Stimulated activated naive CD8-positive, alpha-beta T cell treated with anti-CD3 and anti-CD28 coated beads, Interleukin-15, Interleukin-2, amounts not matched to agents 100 ng/mL and 50 ng/mL, for 24 hours (primary cell): Measurements from ENCODE around the gene MYO7B.
"Not testable (repeated sequence)": the region's sequence is repeated elsewhere in the genome, so short reads cannot be mapped to it uniquely, and the experiment has no call there.

Source experiments
- H3K27ac Mint-ChIP-seq: one replicate; pipeline ENCODE4 v1.8.0; 2021; ENCODE audit warnings: mild to moderate bottlenecking, mixed read lengths
- H3K27me3 Mint-ChIP-seq: one replicate; pipeline ENCODE4 v1.8.0; 2021; ENCODE audit warnings: mixed read lengths
- H3K36me3 Mint-ChIP-seq: one replicate; pipeline ENCODE4 v1.8.0; 2021; ENCODE audit warnings: low read depth, mixed read lengths
- H3K4me1 Mint-ChIP-seq: one replicate; pipeline ENCODE4 v1.8.0; 2021; ENCODE audit warnings: low read depth, mixed read lengths
- H3K4me3 Mint-ChIP-seq: one replicate; pipeline ENCODE4 v1.8.0; 2021; ENCODE audit warnings: mild to moderate bottlenecking, mixed read lengths
- H3K9me3 Mint-ChIP-seq: one replicate; pipeline ENCODE4 v1.8.0; 2021; ENCODE audit warnings: mixed read lengths

Gene MYO7B

DNA sequence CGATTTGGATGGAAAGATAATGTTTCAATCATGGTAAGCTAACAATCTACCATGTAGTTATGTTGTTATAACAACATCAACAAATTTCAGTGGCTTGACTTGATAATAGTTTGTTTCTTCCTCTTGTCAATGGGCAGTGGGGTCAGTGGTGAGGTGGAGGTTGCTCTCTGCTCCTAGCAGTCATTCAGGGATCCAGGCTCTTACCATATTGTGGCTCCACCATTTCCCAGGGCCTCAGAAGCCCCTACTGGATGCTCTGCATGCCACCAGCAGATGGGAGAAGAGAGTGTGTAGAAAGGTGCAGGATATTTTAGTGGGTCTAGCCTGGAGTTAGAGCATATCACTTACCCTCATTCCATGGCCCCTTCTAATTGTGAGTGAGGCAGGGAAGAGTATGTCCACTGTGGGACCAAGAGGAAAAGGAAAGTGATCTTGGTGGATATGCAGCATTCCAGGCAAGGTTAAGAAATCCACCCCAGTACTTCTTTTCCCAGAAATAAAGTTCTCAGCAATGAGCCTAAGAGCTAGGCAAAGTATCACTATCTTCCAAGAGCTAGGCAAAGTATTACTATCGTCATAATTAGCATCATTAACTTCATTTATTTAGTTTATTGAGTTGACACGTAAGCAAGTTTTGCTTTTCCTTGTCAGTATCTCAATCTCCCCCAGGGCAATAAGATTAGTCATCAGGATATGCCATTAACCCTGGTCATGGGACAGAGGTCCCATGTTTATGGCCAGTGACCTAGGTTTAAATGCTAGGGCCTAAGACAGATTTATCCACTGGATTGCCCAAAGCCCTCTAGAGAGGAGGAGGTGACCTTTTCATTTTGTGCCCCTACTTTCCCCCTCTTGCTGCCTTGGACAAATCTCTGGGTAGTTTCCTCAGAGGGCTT, 5.0 kb upstream of the MYO7B start:
- Mint-ChIP-seq H3K27ac (no peak overlapping the region), H3K27me3 (no peaks in the 10 kb centered on the region), H3K4me1 (peaks cover 14% of the 10 kb centered on the region), H3K4me3 (no peak overlapping the region), H3K36me3 (no peaks in the 10 kb centered on the region), H3K9me3 (no peaks in the 10 kb centered on the region)

DNA sequence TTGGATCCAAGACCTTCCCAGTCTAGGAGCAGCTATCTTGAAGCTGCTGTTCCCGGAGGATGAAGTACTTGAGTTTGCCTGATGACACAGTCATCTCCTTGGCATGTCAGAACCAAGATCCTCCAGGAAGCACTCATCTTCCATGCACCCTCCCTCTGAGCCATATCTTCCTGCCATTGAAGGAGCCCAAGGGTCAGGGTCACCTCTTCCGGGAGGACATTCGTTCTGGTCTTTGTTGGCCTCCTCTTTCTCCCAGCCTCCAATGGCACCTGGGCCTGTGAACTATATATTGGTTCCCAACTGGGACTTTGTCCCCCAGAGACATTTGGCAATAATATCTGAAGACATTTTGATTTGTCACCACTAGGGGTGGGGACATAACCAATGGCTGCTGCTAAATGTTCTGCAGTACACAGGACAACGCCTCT, 4.2 kb upstream of the MYO7B start:
- Mint-ChIP-seq H3K4me3 (no peak overlapping the region), H3K27ac (no peak overlapping the region), H3K27me3 (no peaks in the 10 kb centered on the region), H3K4me1 (peaks cover 11% of the 10 kb centered on the region), H3K36me3 (no peaks in the 10 kb centered on the region), H3K9me3 (no peaks in the 10 kb centered on the region)

DNA sequence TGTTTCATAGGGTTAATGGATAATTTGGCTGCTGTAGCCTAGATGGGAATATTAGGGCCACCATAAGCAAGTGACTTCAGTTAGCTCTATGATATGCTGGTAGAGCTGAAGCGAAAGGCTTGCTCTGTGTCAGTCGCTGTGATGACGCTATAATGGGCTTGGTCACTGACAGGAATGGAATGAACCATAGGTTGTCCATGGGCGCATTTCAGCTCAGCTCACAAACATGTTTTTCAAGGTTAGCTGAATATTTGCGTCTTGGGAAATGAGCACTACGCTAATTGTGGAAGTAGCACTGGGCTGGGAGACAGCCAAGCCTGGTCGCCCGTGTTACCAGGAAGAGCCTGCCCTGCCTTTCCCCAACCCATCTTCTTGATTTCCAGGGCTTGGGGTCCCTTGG, 3.2 kb upstream of the MYO7B start:
- Mint-ChIP-seq H3K36me3 (no peaks in the 10 kb centered on the region), H3K27me3 (no peaks in the 10 kb centered on the region), H3K9me3 (no peaks in the 10 kb centered on the region), H3K4me3 (no peak overlapping the region), H3K27ac (no peak overlapping the region), H3K4me1 (peaks cover 3% of the 10 kb centered on the region)

- Mint-ChIP-seq H3K4me1 (no peaks in the 10 kb centered on the region), H3K9me3 (no peaks in the 10 kb centered on the region), H3K27me3 (peaks cover 6% of the 10 kb centered on the region), H3K4me3 (no peak overlapping the region), H3K36me3 (no peaks in the 10 kb centered on the region), H3K27ac (no peak overlapping the region)
Measured at GRCh38 chr2:127535918-127536317, 435 bp downstream of the MYO7B start.

DNA sequence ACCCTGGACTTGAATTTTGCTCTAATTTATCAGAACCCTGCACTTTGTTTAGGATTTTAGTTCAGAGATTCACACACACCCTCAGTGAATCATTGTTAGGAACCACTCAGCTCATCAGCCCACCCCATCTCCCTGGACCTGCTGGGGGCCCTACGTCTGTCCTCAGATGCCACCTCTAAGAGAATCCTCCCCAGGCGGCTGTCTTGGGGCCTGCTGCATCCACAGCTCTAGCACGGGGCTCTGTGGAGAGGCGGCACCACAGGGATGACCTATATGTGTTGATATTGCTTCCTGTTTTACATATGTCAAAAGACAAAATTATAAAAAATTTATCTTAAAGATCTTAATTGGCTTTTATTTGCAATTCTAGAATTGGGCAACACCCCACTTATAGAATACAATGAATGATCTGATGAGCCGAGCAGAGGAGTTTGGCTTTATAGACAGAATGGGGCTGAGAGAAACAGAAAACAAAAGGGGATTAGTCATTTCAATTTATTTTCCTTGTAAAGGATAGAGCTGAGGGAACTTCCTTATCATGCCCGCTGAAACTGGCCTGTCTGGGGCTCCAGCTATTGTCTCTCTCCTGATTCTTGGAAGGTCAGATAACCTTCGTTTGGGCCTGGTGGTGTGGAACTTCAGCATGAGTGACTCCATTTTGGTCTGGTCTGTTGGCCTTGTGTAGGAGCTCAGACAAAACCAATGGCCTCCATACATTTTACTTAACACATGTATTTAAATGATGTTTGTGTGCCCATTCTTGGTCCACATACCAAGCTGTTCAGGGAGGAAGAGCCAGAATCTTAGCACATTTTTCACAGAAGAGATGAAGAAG, 1.4 kb downstream of the MYO7B start:
- Mint-ChIP-seq H3K27me3 (peaks cover 6% of the 10 kb centered on the region), H3K4me1 (no peaks in the 10 kb centered on the region), H3K36me3 (no peaks in the 10 kb centered on the region), H3K27ac (no peak overlapping the region), H3K4me3 (no peak overlapping the region), H3K9me3 (no peaks in the 10 kb centered on the region)

DNA sequence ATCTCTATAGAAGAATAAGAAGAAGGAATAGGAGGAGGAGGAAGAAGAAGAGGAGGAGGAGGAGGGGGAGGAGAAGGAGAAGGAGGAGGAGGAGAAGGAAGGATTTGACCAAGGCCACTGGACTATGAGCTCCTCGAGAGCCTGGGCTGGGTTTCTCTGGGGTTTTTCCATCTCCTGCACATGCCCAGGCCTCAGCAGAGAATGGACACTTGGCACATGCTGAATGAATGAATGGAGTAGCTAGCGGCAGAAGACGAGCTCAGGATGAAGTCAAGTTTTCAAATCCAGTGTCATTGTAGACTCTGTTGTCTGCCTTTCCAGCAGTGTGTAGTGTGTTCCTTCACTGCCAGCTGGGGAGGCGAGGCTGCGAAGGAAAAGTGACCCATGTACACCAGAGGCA, 2.2 kb downstream of the MYO7B start:
- no peak overlapping the region for H3K4me3 Mint-ChIP-seq
- no peaks in the 10 kb centered on the region for H3K9me3 Mint-ChIP-seq
- no peaks in the 10 kb centered on the region for H3K4me1 Mint-ChIP-seq
- H3K36me3 Mint-ChIP-seq, result no peaks in the 10 kb centered on the region
- H3K27me3 Mint-ChIP-seq, result peaks cover 9% of the 10 kb centered on the region
- H3K27ac Mint-ChIP-seq, result no peak overlapping the region

DNA sequence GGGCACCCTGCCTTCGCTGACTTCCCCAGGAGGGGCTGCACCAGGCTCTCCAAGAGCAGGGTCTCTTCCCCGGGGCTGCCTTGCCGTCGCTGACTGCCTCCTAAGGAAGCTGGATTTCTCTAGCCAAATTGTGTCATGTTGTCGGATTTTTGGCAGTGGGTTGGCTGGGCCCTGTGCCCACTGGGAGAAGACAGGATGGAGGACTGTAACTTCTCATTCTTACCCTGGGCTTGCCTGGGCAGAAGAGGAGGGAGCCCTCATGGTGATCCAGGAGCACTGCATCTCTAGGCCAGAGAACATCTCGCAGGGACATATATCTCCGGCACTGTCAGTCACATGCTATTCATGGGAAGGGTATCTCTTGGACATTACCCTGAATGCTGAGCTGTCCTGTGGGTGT, 6.3 kb downstream of the MYO7B start:
- no peaks in the 10 kb centered on the region for H3K36me3 Mint-ChIP-seq
- no peaks in the 10 kb centered on the region for H3K9me3 Mint-ChIP-seq
- no peaks in the 10 kb centered on the region for H3K4me1 Mint-ChIP-seq
- H3K27me3 Mint-ChIP-seq, result peaks cover 12% of the 10 kb centered on the region
- no peak overlapping the region for H3K4me3 Mint-ChIP-seq
- H3K27ac Mint-ChIP-seq, result no peak overlapping the region

DNA sequence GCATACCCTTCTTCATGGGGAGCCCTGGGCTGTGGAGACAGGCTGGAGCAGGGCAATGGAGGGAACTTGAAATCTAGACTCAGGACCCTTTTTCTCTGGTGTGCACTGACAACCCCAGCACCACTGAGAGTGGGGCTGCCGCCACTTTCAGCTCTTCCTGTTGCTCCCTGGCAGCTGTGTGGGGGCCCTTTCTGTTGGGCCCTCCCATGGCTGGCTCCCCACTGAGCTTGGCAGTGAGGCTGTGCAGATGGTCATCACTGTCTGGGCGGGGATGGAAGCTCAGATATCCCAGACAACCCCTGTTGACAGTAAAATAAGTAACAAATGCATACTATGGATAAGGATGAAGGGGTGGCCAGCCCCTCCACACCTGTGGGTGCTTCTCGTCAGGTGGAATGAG, 6.7 kb downstream of the MYO7B start:
- no peak overlapping the region for H3K27ac Mint-ChIP-seq
- H3K4me1 Mint-ChIP-seq, result no peaks in the 10 kb centered on the region
- no peaks in the 10 kb centered on the region for H3K36me3 Mint-ChIP-seq
- no peak overlapping the region for H3K4me3 Mint-ChIP-seq
- peaks cover 17% of the 10 kb centered on the region for H3K27me3 Mint-ChIP-seq
- no peaks in the 10 kb centered on the region for H3K9me3 Mint-ChIP-seq

GRCh38 chr2:127543013-127543501, 7.6 kb downstream of the MYO7B start:
- H3K36me3 Mint-ChIP-seq, H3K9me3 Mint-ChIP-seq, H3K4me1 Mint-ChIP-seq, H3K27ac Mint-ChIP-seq, H3K4me3 Mint-ChIP-seq: not testable (repeated sequence)
- peaks cover 23% of the 10 kb centered on the region for H3K27me3 Mint-ChIP-seq

DNA sequence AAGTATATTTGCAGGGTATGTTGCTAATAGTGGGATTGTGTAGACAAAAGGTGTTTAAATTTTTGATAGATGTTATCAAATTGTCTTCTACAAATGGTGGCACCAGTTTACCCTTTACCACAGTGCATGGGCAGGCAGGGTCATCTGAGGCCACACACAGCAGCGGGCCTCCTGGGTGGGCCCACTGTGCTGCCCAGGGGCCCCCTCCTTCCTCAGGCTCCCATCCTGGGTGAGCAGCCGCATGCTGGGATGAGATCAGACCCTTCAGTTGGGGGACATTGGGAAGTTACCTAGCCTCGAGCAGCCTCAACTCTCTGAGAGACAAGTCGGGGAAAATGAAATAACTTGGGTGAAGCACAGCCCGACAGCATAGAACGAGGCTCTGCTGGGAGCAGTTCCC, 9.7 kb downstream of the MYO7B start:
- Mint-ChIP-seq H3K36me3 (no peaks in the 10 kb centered on the region), H3K27ac (no peak overlapping the region), H3K27me3 (peaks cover 26% of the 10 kb centered on the region), H3K4me1 (no peaks in the 10 kb centered on the region), H3K4me3 (no peak overlapping the region), H3K9me3 (no peaks in the 10 kb centered on the region)

DNA sequence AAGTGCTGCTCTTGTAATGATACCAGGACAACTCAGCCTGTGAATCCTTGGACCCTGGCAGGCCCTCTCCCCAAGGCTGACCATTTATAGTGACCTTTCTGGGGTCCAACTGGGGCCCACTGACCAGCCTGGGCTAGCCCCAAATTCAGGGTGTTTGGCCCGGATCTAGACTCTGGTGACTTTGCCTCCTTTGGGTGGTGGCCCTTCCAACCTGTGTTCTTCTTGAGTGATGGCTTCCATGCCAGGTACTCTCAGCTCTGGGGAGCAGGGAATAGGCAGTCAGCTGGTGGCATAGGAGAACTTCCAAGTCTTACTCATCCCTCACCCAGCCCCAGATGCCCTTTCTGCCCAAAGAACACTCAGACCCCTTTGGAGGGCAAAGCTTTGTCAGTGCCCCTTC, 10.3 kb downstream of the MYO7B start:
- Mint-ChIP-seq H3K27ac (no peak overlapping the region), H3K9me3 (no peaks in the 10 kb centered on the region), H3K4me1 (no peaks in the 10 kb centered on the region), H3K27me3 (peaks cover 26% of the 10 kb centered on the region), H3K4me3 (no peak overlapping the region), H3K36me3 (no peaks in the 10 kb centered on the region)

DNA sequence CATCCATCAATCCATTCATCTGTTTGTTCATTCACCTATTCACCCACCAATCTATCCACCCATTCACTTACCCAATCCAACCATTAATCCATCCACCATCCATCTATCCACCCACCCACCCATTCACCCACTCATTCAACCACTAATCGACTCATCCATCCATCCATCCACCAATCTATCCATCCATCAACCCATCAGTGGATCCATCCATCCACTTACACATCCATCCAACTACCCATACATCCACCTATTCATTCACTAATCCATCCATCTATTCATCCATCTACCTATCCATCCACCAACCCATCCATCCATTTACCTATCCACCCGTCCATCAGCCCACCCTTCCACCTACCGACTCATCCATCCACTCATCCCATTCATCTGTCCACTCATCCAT, 11.3 kb downstream of the MYO7B start:
- Mint-ChIP-seq H3K27ac (no peak overlapping the region), H3K4me3 (no peak overlapping the region), H3K9me3 (no peaks in the 10 kb centered on the region), H3K27me3 (peaks cover 26% of the 10 kb centered on the region), H3K36me3 (no peaks in the 10 kb centered on the region), H3K4me1 (no peaks in the 10 kb centered on the region)

DNA sequence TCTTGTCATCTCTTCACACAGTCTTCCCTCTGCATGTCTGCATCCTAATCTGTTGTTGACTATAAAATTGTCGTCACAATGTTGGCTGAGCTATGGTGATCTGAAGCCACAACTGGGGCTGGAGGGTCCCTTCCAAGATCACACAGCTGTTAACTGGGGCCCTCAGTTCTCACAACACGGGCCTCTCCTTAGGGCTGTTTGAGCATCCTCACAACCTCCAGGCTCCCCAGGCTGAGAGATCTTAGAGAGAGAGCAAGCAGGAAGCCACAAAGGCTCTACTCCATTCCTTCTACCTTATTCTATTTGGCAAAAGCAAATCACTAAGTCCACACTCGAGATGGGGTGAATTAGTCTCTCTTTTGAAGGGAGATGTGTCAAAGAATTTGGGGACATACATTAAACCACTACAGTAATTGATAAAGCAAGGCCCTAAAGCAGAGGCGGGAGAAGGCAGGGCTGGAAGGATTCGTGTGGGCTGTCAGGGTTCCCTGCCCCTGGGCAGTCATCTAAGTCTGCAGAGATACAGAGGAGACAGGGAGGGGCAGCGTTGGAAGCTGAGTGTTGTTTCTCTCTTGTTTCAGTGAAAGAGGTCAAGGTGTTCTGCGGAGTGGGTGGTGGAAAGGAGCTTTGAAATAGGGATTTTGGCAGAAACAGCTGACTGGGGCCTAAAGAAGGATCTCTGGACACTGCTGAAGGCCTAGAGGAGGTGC, 15.9 kb downstream of the MYO7B start:
- Mint-ChIP-seq H3K27me3 (peaks cover 33% of the 10 kb centered on the region), H3K4me1 (no peaks in the 10 kb centered on the region), H3K36me3 (no peaks in the 10 kb centered on the region), H3K9me3 (peaks cover 4% of the 10 kb centered on the region), H3K27ac (no peak overlapping the region), H3K4me3 (no peak overlapping the region)

DNA sequence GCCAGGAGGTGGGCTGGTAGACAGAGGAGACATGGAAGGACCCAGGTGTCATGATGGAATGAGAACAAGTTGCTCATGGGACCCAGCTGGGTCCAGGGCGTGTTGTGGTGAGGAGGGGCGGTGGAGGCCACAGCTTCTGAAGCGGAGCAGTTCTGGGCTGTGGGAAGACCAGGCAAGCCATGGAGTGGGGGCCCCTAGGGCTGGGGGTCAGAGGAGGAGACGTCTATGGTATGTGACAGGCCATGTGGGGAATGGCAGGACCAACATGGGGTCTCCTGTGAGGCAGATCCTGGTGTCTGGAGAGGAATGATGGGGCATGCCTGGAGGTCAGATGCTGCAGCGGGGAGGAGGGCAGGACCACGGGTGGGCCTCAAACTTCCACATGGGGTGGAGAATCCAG, 16.9 kb downstream of the MYO7B start:
- Mint-ChIP-seq H3K4me1 (no peaks in the 10 kb centered on the region), H3K9me3 (peaks cover 4% of the 10 kb centered on the region), H3K27ac (no peak overlapping the region), H3K4me3 (no peak overlapping the region), H3K36me3 (no peaks in the 10 kb centered on the region), H3K27me3 (peaks cover 36% of the 10 kb centered on the region)

DNA sequence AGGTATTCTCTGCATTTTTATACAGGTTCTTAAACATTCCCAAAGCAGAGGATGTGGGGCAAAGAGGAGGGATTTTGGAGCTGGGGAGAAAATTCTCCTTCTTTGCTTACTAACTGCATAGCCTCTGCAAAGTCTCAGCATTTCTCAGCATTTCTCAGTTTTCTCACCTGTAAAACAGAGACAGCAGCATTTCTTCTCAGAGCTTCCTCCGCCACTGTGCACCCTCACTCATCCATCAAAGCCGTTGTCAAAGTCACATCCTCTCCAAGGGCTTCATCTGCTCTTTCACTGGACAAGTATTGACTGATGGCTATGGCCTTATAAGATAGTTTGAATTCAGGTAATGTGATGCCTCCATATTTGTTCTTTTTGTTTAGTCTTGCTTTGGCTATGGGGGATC, 17.4 kb downstream of the MYO7B start:
- Mint-ChIP-seq H3K4me1 (no peaks in the 10 kb centered on the region), H3K27me3 (peaks cover 33% of the 10 kb centered on the region), H3K36me3 (no peaks in the 10 kb centered on the region), H3K4me3 (no peak overlapping the region), H3K9me3 (peaks cover 4% of the 10 kb centered on the region), H3K27ac (no peak overlapping the region)
